ENCODE data around the gene DCP1A. TPM values are rescaled to one million over a fixed set of nuclear protein-coding genes. Genes with fewer than 3 reads are reported as not detected.
"Not testable (repeated sequence)": the region's sequence is repeated elsewhere in the genome, so short reads cannot be mapped to it uniquely, and the experiment has no call there.

DCP1A gene
- total RNA-seq, 4 donors from 2014 or later = 15.2 to 28.4 (median 21.5) TPM

GRCh38 chr3:53255775-53256703 is 91.3 kb downstream of the DCP1A start, which contains the start of gene TKT:
TSS of gene TKT (minus strand) at chr3:53256022. CDS start at chr3:53255942, 80 bp downstream.
- peak; percentile 62 to 96 for DNase-seq (ENCODE audit: low spot score in 2 of 2)
- TF ChIP-seq CTCF (IDR thresholded peaks at IDR 0.05) (no peak), POLR2A (IDR thresholded peaks at IDR 0.05) (no peak)
- peak within 1 kb of the TSS; percentile 89 for H3K4me3 ChIP-seq (ENCODE audit: low read depth, poor library complexity, severe bottlenecking)
- intact Hi-C loops (cut with DNase I; ENCODE audit: low total_unique reads) = no loop called here
- WGBS, 2 donors = 35 to 45% methylated on average over 21 to 24 of the region's 66 CpGs

DNA sequence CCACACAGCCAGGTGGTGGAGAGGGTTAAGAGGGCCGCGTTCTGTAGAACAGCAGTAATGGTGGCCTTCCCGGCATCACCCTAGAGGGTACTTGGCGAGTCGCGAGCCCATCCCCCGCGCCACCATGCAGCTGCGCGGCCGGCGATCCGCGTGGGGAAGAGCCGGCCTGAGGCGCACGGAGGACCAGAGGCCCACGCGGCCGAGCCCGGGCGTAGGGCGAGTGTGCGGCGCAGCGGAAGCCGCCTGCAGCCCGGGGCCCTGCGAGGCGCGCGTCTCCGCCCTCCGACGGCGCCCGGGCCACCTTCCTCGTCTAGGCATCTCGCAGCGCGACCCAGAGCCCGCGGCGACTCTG is 91.9 kb downstream of the DCP1A start:
- WGBS, 2 donors = 0% methylated on average over 8 to 20 of the region's 44 CpGs
- H3K4me3 ChIP-seq (ENCODE audit: low read depth, poor library complexity, severe bottlenecking) = peak overlapping the region; percentile 89
- TF ChIP-seq POLR2A (IDR thresholded peaks at IDR 0.05) = no peak
- TF ChIP-seq CTCF (IDR thresholded peaks at IDR 0.05) = no peak
- DNase-seq (ENCODE audit: low spot score in 2 of 2) = no peak
- intact Hi-C loops (cut with DNase I; ENCODE audit: low total_unique reads) = no loop called here

GRCh38 chr3:53254509-53255422 is 92.6 kb downstream of the DCP1A start:
- peak overlapping the region; percentile 89 for H3K4me3 ChIP-seq (ENCODE audit: low read depth, poor library complexity, severe bottlenecking)
- intact Hi-C loops (cut with DNase I; ENCODE audit: low total_unique reads) = no loop called here
- no peak for TF ChIP-seq POLR2A (IDR thresholded peaks at IDR 0.05)
- TF ChIP-seq CTCF (IDR thresholded peaks at IDR 0.05) = no peak
- peak; percentile 54 to 92 for DNase-seq (ENCODE audit: low spot score in 2 of 2)
- WGBS, 2 donors = 1% methylated on average over 31 of the region's 32 CpGs

DNA sequence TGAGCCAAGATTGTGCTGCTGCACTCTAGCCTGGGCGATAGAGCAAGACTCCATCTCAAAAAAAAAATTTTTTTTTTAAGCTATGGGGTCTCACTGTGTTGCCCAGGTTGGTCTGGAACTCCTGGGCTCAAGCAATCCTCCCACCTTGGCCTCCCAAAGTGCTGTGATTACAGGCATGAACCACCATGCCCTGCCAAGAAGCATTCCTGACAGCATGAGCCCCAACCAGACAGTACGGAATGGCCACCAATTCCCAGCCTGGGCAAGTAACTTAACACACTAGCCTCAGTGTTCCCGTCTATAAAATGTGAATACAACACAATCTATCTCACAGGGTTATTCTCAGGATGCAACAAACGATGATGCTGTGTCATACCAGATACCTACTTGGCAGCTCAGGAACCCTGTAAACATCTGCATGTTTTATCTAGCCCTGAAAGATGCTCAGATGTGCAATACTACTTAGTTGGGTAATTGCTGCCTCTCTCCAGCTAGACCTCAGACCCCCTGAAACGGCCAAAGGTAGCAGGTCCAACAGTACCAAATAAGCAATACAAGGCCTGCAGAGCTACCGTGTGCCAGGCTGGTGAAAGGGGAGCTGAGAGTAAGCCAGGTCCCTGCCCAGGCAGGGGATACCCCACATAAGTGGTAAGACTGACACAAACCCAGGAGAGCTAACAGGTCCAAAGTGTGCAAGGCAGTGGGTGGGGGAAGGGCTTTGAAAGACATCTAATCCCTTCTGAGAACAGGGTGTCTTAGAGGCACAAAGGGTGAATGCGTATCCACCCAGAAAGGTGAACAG is 93.4 kb downstream of the DCP1A start:
- WGBS, 2 donors = 58 to 69% methylated on average over 7 of the region's 7 CpGs

DNA sequence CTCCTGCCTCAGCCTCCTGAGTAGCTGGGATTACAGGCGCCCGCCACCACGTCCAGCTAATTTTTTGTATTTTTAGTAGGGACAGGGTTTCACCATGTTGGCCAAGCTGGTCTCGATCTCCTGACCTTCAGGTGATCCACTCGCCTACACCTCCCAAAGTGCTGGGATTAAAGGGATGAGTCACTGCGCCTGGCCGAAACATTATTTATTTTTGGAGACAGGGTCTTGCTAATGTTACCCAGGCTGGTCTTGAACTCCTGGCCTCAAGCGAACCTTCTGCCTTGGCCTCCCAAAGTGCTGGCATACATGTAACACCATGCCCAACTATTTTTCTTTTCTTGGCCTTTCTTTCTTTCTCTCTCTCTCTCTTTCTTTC is 94.4 kb downstream of the DCP1A start:
- WGBS, 2 donors = 93 to 94% methylated on average over 8 of the region's 8 CpGs
- intact Hi-C loops (cut with DNase I; ENCODE audit: low total_unique reads) = not testable (repeated sequence)

More for the DNA sequence above, 93.4 kb downstream of the DCP1A start:
- TF ChIP-seq CTCF (IDR thresholded peaks at IDR 0.05) = no peak
- TF ChIP-seq POLR2A (IDR thresholded peaks at IDR 0.05) = no peak
- H3K4me3 ChIP-seq (ENCODE audit: low read depth, poor library complexity, severe bottlenecking) = no peak overlapping the region
- no peak for DNase-seq (ENCODE audit: low spot score in 2 of 2)
- intact Hi-C loops (cut with DNase I; ENCODE audit: low total_unique reads) = no loop called here

More for the DNA sequence above, 94.4 kb downstream of the DCP1A start:
- not testable (repeated sequence) for H3K4me3 ChIP-seq (ENCODE audit: low read depth, poor library complexity, severe bottlenecking); DNase-seq (ENCODE audit: low spot score in 2 of 2)
